SK-N-SH (cell line): ENCODE measurements around the gene SPEF1. TPM values are rescaled to one million over a fixed set of nuclear protein-coding genes. Genes with fewer than 3 reads are reported as not detected.

Experiments
- CTCF ChIA-PET: fragments of 300-600, 350-600 bp; formaldehyde crosslinking; extraction: SDS; loops from one replicate; lab custom pipeline; 2021; lab: Yijun Ruan, JAX
- POLR2A ChIA-PET: fragments of 350-600 bp; sonication (Branson Sonifier 250); formaldehyde crosslinking; extraction: SDS; loops from one replicate; lab custom pipeline; 2020; ENCODE audit warnings: antibody characterized with exemption, inconsistent platforms; lab: Yijun Ruan, JAX
- DNase-seq: peaks from one replicate; pipeline ENCODE4 v3.0.0; 2012
- H2AFZ ChIP-seq: fragments of 200-600 bp; sonication (generic); 2 replicates; pipeline ENCODE4 v1.8.1; 2016; ENCODE audit warnings: antibody characterized with exemption, mild to moderate bottlenecking, low read depth
- H3F3A ChIP-seq: fragments of 200-600 bp; sonication (generic); replicated peaks from 2 replicates; pipeline ENCODE3; 2016; ENCODE audit warnings: antibody characterized with exemption, mild to moderate bottlenecking; ENCODE audit not compliant: insufficient read depth
- H3K27ac ChIP-seq, 2 experiments: fragments of 200-500 bp in 1 of 2; fragments of 200-600 bp in 1 of 2; sonication (Bioruptor generic) in 1 of 2; sonication (generic), shearing (Covaris generic) in 1 of 2; 2 replicates each; pipeline versions ENCODE4 v1.5.1 to v1.6.1; 2014 to 2016; ENCODE audit warnings: low read depth in 2 of 2, inconsistent platforms in 1 of 2, low read length in 1 of 2, mild to moderate bottlenecking in 1 of 2, mixed read lengths in 1 of 2
- H3K27me3 ChIP-seq: fragments of 200-600 bp; sonication (generic), shearing (Covaris generic); 2 replicates; pipeline ENCODE4 v1.6.1; 2016; ENCODE audit warnings: mixed run types; ENCODE audit not compliant: insufficient read depth
- H3K36me3 ChIP-seq, 2 experiments: fragments of 200-500 bp in 1 of 2; fragments of 200-600 bp in 1 of 2; sonication (Bioruptor generic) in 1 of 2; sonication (generic) in 1 of 2; replicated peaks in 1 of 2; 2 replicates each; pipeline versions ENCODE3 to v1.5.1; 2014 to 2016; ENCODE audit warnings: low read length in 1 of 2, mild to moderate bottlenecking in 1 of 2; ENCODE audit not compliant: insufficient read depth in 2 of 2, control insufficient read depth in 1 of 2
- H3K4me1 ChIP-seq, 2 experiments: fragments of 200-500 bp in 1 of 2; fragments of 200-600 bp in 1 of 2; sonication (Bioruptor generic) in 1 of 2; sonication (generic), shearing (Covaris generic) in 1 of 2; 2 replicates each; pipeline versions ENCODE4 v1.5.1 to v1.6.1; 2014 to 2016; ENCODE audit warnings: low read depth in 1 of 2, low read length in 1 of 2, mixed run types in 1 of 2; ENCODE audit not compliant: insufficient read depth in 2 of 2, control insufficient read depth in 1 of 2
- H3K4me2 ChIP-seq: fragments of 200-600 bp; sonication (generic), shearing (Covaris generic); 2 replicates; pipeline ENCODE4 v1.6.1; 2017; ENCODE audit warnings: mixed run types
- H3K4me3 ChIP-seq, 2 experiments: fragments of 200-500 bp in 1 of 2; fragments of 200-600 bp in 1 of 2; sonication (Bioruptor generic) in 1 of 2; sonication (generic), shearing (Covaris generic) in 1 of 2; 2 replicates each; pipeline versions ENCODE4 v1.5.1 to v1.8.1; 2014 to 2016; ENCODE audit warnings: low read depth in 2 of 2, inconsistent platforms in 1 of 2, low read length in 1 of 2, mild to moderate bottlenecking in 1 of 2, mixed read lengths in 1 of 2, moderate library complexity in 1 of 2
- H3K79me2 ChIP-seq: fragments of 200-600 bp; sonication (generic); 2 replicates; pipeline ENCODE4 v1.8.1; 2017; ENCODE audit warnings: mild to moderate bottlenecking; ENCODE audit not compliant: insufficient read depth
- H3K9ac ChIP-seq: fragments of 200-600 bp; sonication (generic); 2 replicates; pipeline ENCODE4 v1.6.1; 2017; ENCODE audit warnings: mixed run types
- H3K9me2 ChIP-seq: fragments of 200-600 bp; sonication (generic); 2 replicates; pipeline ENCODE4 v1.6.1; 2017; ENCODE audit warnings: mixed run types
- H3K9me3 ChIP-seq: fragments of 200-600 bp; sonication (generic); 2 replicates; pipeline ENCODE4 v1.6.1; 2017; ENCODE audit warnings: mixed run types, mild to moderate bottlenecking, moderate library complexity
- H4K20me1 ChIP-seq: fragments of 200-600 bp; sonication (generic); 2 replicates; pipeline ENCODE4 v1.6.1; 2017; ENCODE audit warnings: mild to moderate bottlenecking, mixed run types; ENCODE audit not compliant: insufficient read depth
- ELF1 ChIP-seq: IDR thresholded peaks from 2 replicates; pipeline ENCODE4 v1.4.0; 2012
- FOSL2 ChIP-seq: IDR thresholded peaks from 2 replicates; pipeline ENCODE4 v1.4.0; 2012; ENCODE audit warnings: low read depth, mild to moderate bottlenecking, moderate library complexity, borderline replicate concordance
- FOXM1 ChIP-seq: IDR thresholded peaks from 2 replicates; pipeline ENCODE4 v1.4.0; 2012; ENCODE audit warnings: low read depth, mild to moderate bottlenecking
- MXI1 ChIP-seq: IDR thresholded peaks from 2 replicates; pipeline ENCODE4 v1.6.1; 2012; ENCODE audit warnings: mild to moderate bottlenecking, low read depth, low read length, improper control_type of control experiment
- NRF1 ChIP-seq: IDR thresholded peaks from 2 replicates; pipeline ENCODE4 v1.6.1; 2012; ENCODE audit warnings: low read depth, mild to moderate bottlenecking, low read length
- POLR2AphosphoS5 ChIP-seq: IDR thresholded peaks from 2 replicates; pipeline ENCODE4 v1.6.1; 2012; ENCODE audit warnings: low read depth, low read length
- RCOR1 ChIP-seq: fragments of 150-350 bp; IDR thresholded peaks from 2 replicates; pipeline ENCODE4 v1.6.1; 2017; ENCODE audit warnings: antibody characterized with exemption, low read length
- RXRA ChIP-seq: IDR thresholded peaks from 2 replicates; pipeline ENCODE4 v1.4.0; 2012; ENCODE audit warnings: low read depth, mild to moderate bottlenecking, borderline replicate concordance
- SMC3 ChIP-seq: IDR thresholded peaks from 2 replicates; pipeline ENCODE4 v1.6.1; 2012; ENCODE audit warnings: low read depth, low read length, improper control_type of control experiment
- TCF12 ChIP-seq: IDR thresholded peaks from 2 replicates; pipeline ENCODE4 v1.4.0; 2012
- ZBTB33 ChIP-seq: IDR thresholded peaks from 2 replicates; pipeline ENCODE4 v1.4.0; 2012; ENCODE audit warnings: low read depth, borderline replicate concordance
- WGBS: methylation state at CpG from one replicate; pipeline ENCODE4 v1.1.6; 2017; ENCODE audit warnings: low lambda C conversion rate; 5-methylcytosine and 5-hydroxymethylcytosine counted together
- polyA plus RNA-seq, 3 experiments: library from polyadenylated mRNA; depleted of rRNA; stranded (reverse); fragments of >200 nt; gene quantifications; 2 replicates each; pipeline ENCODE4 v1.2.3, GENCODE V29; 2012
- TF ChIP-seq, protein P1 (sequence below): IDR thresholded peaks from 2 replicates; pipeline ENCODE4 v1.6.1; 2012; ENCODE audit warnings: mild to moderate bottlenecking, low read depth, low read length, moderate library complexity

Gene SPEF1
- polyA plus RNA-seq, 1 of the 3 experiments (the other 2 are of a cell fraction): 1.6 TPM

- Histone ChIP-seq H3K79me2 (no peaks in the 10 kb centered on the region; the same call in 1 of the 2 replicates), H3K4me3 (no peak overlapping the region), H3K4me2 (no peak overlapping the region), H3K27ac (no peak overlapping the region), H2AFZ (no peak overlapping the region), H3K36me3 (peaks cover 10 to 15% of the 10 kb centered on the region in 2 experiments), H3F3A (no peaks in the 10 kb centered on the region), H3K9me2 (no peaks in the 10 kb centered on the region), H3K27me3 (no peaks in the 10 kb centered on the region), H4K20me1 (no peaks in the 10 kb centered on the region), H3K4me1 (no peaks in the 10 kb centered on the region; a peak in 1 of 4 replicates), H3K9ac (no peak overlapping the region), H3K9me3 (no peaks in the 10 kb centered on the region)
- 89% methylated on average over 3 of the region's 7 CpGs for WGBS
- DNase-seq: no peak
- CTCF ChIA-PET: interaction anchor here (1.8 to 9.8 kb wide), 4 partner anchors 8 to 39 kb away, joined by 6 to 151 read pairs (median 13); partner anchors contain the start of genes ADISSP and CENPB
- POLR2A ChIA-PET: no interaction called here
- TF ChIP-seq ZBTB33: no peak
- no peak for TF ChIP-seq POLR2AphosphoS5
- no peak for TF ChIP-seq RCOR1
- TF ChIP-seq SMC3: no peak
- TF ChIP-seq MXI1: no peak
- no peak for TF ChIP-seq TCF12
- no peak for TF ChIP-seq NRF1
- no peak for TF ChIP-seq FOSL2
- no peak for TF ChIP-seq ELF1
- TF ChIP-seq RXRA: no peak
These were observed 26.0 kb downstream of the SPEF1 start for GRCh38 chr20:3755269-3755668.

DNA sequence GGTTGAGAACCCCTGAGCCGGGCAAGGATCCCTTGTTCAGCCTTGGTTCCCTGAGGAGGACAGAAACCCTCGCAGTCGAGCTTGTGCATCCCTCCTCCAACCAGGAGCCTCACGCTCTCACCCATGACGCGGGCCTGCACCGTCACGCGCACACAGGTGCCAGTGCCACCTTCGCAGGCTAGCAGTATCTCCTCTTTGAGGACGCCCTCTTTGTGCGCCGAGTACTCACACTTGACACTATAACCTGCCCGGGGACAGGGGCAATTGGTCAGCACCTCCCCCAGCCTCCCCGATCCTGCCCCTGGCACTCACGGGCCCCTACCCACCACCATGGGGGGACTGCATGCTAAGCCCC is 27.0 kb downstream of the SPEF1 start:
- no peaks in the 10 kb centered on the region for H3K9me2 ChIP-seq
- H3F3A ChIP-seq: no peaks in the 10 kb centered on the region
- 94% methylated on average over 15 of the region's 16 CpGs for WGBS
- H3K27me3 ChIP-seq: no peaks in the 10 kb centered on the region
- peaks cover 10 to 15% of the 10 kb centered on the region in 2 experiments for H3K36me3 ChIP-seq
- H3K4me1 ChIP-seq: peaks cover 0 to 3% of the 10 kb centered on the region in 2 experiments; a peak in 1 of 4 replicates
- H3K9ac ChIP-seq: no peak overlapping the region
- no peaks in the 10 kb centered on the region for H3K79me2 ChIP-seq
- TF ChIP-seq SMC3 (no peak), FOXM1 (no peak), ELF1 (no peak), ZBTB33 (no peak), RXRA (no peak), NRF1 (no peak), FOSL2 (no peak)
- TF ChIP-seq, protein P1, sequence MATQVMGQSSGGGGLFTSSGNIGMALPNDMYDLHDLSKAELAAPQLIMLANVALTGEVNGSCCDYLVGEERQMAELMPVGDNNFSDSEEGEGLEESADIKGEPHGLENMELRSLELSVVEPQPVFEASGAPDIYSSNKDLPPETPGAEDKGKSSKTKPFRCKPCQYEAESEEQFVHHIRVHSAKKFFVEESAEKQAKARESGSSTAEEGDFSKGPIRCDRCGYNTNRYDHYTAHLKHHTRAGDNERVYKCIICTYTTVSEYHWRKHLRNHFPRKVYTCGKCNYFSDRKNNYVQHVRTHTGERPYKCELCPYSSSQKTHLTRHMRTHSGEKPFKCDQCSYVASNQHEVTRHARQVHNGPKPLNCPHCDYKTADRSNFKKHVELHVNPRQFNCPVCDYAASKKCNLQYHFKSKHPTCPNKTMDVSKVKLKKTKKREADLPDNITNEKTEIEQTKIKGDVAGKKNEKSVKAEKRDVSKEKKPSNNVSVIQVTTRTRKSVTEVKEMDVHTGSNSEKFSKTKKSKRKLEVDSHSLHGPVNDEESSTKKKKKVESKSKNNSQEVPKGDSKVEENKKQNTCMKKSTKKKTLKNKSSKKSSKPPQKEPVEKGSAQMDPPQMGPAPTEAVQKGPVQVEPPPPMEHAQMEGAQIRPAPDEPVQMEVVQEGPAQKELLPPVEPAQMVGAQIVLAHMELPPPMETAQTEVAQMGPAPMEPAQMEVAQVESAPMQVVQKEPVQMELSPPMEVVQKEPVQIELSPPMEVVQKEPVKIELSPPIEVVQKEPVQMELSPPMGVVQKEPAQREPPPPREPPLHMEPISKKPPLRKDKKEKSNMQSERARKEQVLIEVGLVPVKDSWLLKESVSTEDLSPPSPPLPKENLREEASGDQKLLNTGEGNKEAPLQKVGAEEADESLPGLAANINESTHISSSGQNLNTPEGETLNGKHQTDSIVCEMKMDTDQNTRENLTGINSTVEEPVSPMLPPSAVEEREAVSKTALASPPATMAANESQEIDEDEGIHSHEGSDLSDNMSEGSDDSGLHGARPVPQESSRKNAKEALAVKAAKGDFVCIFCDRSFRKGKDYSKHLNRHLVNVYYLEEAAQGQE: no peak
- TF ChIP-seq, all 33 proteins: peak for 0
- ChIA-PET CTCF (interaction anchor here (0.6 to 9.8 kb wide), 9 partner anchors 9 to 101 kb away, joined by 3 to 151 read pairs (median 5); partner anchors contain the start of genes ADISSP, CENPB and SPEF1), POLR2A (interaction anchor here (2.0 kb wide), 1 partner anchor 14 kb away, joined by 7 read pairs; the partner anchor contains the start of gene ADISSP)
- no peak overlapping the region for H3K4me2 ChIP-seq
- H2AFZ ChIP-seq: no peak overlapping the region
- no peak for DNase-seq
- H3K4me3 ChIP-seq: no peak overlapping the region
- no peak overlapping the region for H3K27ac ChIP-seq
- no peaks in the 10 kb centered on the region for H4K20me1 ChIP-seq
- no peaks in the 10 kb centered on the region for H3K9me3 ChIP-seq
